Measurements from ENCODE around the gene NAT8L. TPM values are rescaled to one million over a fixed set of nuclear protein-coding genes. Genes with fewer than 3 reads are reported as not detected.
"Not testable (repeated sequence)": the region's sequence is repeated elsewhere in the genome, so short reads cannot be mapped to it uniquely, and the experiment has no call there.

Gene NAT8L
- 7.4 and 8.0 TPM in 2 replicates for total RNA-seq

GRCh38 chr4:2059046-2059725, at the start of gene NAT8L:
Gene NAT8L, plus strand, starts transcription at chr4:2059327. Its CDS starts 185 bp downstream, at chr4:2059512.
- Mint-ChIP-seq H3K9me3 (no peaks in the 10 kb centered on the region), H3K27ac (no peak within 1 kb of the TSS), H3K4me1 (ENCODE audit: low read depth) (no peaks in the 10 kb centered on the region), H3K4me3 (peak within 1 kb of the TSS; percentile 37), H3K27me3 (ENCODE audit: insufficient read depth) (peaks cover 39% of the 10 kb centered on the region), H3K36me3 (ENCODE audit: low read depth) (no peaks in the 10 kb centered on the region)
- intact Hi-C loops (cut with micrococcal nuclease) = loop anchor here (2.0 kb wide), 1 partner anchor 18 kb away; a partner anchor contains a TSS
- no peak for DNase-seq (ENCODE audit: low spot score)

GRCh38 chr4:2009651-2010233, 49.4 kb upstream of the NAT8L start:
- peak; percentile 45 for DNase-seq (ENCODE audit: low spot score)
- Mint-ChIP-seq H3K4me3 (peak overlapping the region; percentile 79), H3K27me3 (ENCODE audit: insufficient read depth) (peaks cover 21% of the 10 kb centered on the region), H3K4me1 (ENCODE audit: low read depth) (peaks cover 31% of the 10 kb centered on the region), H3K27ac (peak overlapping the region; percentile 81), H3K9me3 (no peaks in the 10 kb centered on the region), H3K36me3 (ENCODE audit: low read depth) (peaks cover 16% of the 10 kb centered on the region)
- intact Hi-C loops (cut with micrococcal nuclease) = loop anchor here (1.0 to 5.0 kb wide), 10 partner anchors 33 to 663 kb away; partner anchors contain the start of genes CFAP99, FAM193A, FAM53A and LETM1

GRCh38 chr4:2011583-2011982, 47.5 kb upstream of the NAT8L start:
- no peaks in the 10 kb centered on the region for H3K9me3 Mint-ChIP-seq
- peaks cover 4% of the 10 kb centered on the region for H3K36me3 Mint-ChIP-seq (ENCODE audit: low read depth)
- no peak overlapping the region for H3K4me3 Mint-ChIP-seq
- H3K4me1 Mint-ChIP-seq (ENCODE audit: low read depth) = peaks cover 21% of the 10 kb centered on the region
- H3K27me3 Mint-ChIP-seq (ENCODE audit: insufficient read depth) = peaks cover 21% of the 10 kb centered on the region
- intact Hi-C loops (cut with micrococcal nuclease) = no loop called here
- DNase-seq (ENCODE audit: low spot score) = no peak
- no peak overlapping the region for H3K27ac Mint-ChIP-seq

- intact Hi-C loops (cut with micrococcal nuclease) = no loop called here
- H3K4me1 Mint-ChIP-seq (ENCODE audit: low read depth) = peaks cover 3% of the 10 kb centered on the region
These were observed 44.1 kb upstream of the NAT8L start for GRCh38 chr4:2015008-2015407.

GRCh38 chr4:2021358-2022018, 37.6 kb upstream of the NAT8L start:
- H3K4me1 Mint-ChIP-seq (ENCODE audit: low read depth); H3K27ac Mint-ChIP-seq; H3K36me3 Mint-ChIP-seq (ENCODE audit: low read depth); intact Hi-C loops (cut with micrococcal nuclease); H3K4me3 Mint-ChIP-seq; DNase-seq (ENCODE audit: low spot score): not testable (repeated sequence)
- Mint-ChIP-seq H3K27me3 (ENCODE audit: insufficient read depth) (peaks cover 43% of the 10 kb centered on the region), H3K9me3 (peaks cover 10% of the 10 kb centered on the region)

More at GRCh38 chr4:2015008-2015407, 44.1 kb upstream of the NAT8L start:
- H3K27ac Mint-ChIP-seq = no peak overlapping the region
- H3K4me3 Mint-ChIP-seq = no peak overlapping the region
- no peak for DNase-seq (ENCODE audit: low spot score)
- no peaks in the 10 kb centered on the region for H3K9me3 Mint-ChIP-seq
- peaks cover 25% of the 10 kb centered on the region for H3K27me3 Mint-ChIP-seq (ENCODE audit: insufficient read depth)
- no peaks in the 10 kb centered on the region for H3K36me3 Mint-ChIP-seq (ENCODE audit: low read depth)

- Mint-ChIP-seq H3K4me1 (ENCODE audit: low read depth) (no peaks in the 10 kb centered on the region), H3K27ac (no peak overlapping the region), H3K9me3 (peaks cover 13% of the 10 kb centered on the region), H3K27me3 (ENCODE audit: insufficient read depth) (peaks cover 54% of the 10 kb centered on the region), H3K4me3 (no peak overlapping the region), H3K36me3 (ENCODE audit: low read depth) (no peaks in the 10 kb centered on the region)
- DNase-seq (ENCODE audit: low spot score) = no peak
- intact Hi-C loops (cut with micrococcal nuclease) = no loop called here
These were observed 34.4 kb upstream of the NAT8L start for GRCh38 chr4:2024683-2025082.

- Mint-ChIP-seq H3K4me3 (no peak overlapping the region), H3K36me3 (ENCODE audit: low read depth) (no peaks in the 10 kb centered on the region), H3K9me3 (peaks cover 13% of the 10 kb centered on the region), H3K27me3 (ENCODE audit: insufficient read depth) (peaks cover 54% of the 10 kb centered on the region), H3K4me1 (ENCODE audit: low read depth) (no peaks in the 10 kb centered on the region), H3K27ac (no peak overlapping the region)
- intact Hi-C loops (cut with micrococcal nuclease) = no loop called here
- no peak for DNase-seq (ENCODE audit: low spot score)
These were observed 33.3 kb upstream of the NAT8L start for GRCh38 chr4:2025817-2026216.

- peaks cover 13% of the 10 kb centered on the region for H3K9me3 Mint-ChIP-seq
- H3K36me3 Mint-ChIP-seq (ENCODE audit: low read depth); DNase-seq (ENCODE audit: low spot score); H3K4me1 Mint-ChIP-seq (ENCODE audit: low read depth); intact Hi-C loops (cut with micrococcal nuclease); H3K27ac Mint-ChIP-seq; H3K4me3 Mint-ChIP-seq: not testable (repeated sequence)
- peaks cover 49% of the 10 kb centered on the region for H3K27me3 Mint-ChIP-seq (ENCODE audit: insufficient read depth)
These were observed 32.0 kb upstream of the NAT8L start for GRCh38 chr4:2027120-2027519.

GRCh38 chr4:2031161-2031560, 28.0 kb upstream of the NAT8L start:
- H3K36me3 Mint-ChIP-seq (ENCODE audit: low read depth); H3K4me3 Mint-ChIP-seq; H3K4me1 Mint-ChIP-seq (ENCODE audit: low read depth); DNase-seq (ENCODE audit: low spot score); intact Hi-C loops (cut with micrococcal nuclease); H3K9me3 Mint-ChIP-seq; H3K27ac Mint-ChIP-seq: not testable (repeated sequence)
- H3K27me3 Mint-ChIP-seq (ENCODE audit: insufficient read depth) = peaks cover 41% of the 10 kb centered on the region

- H3K27me3 Mint-ChIP-seq (ENCODE audit: insufficient read depth) = peaks cover 45% of the 10 kb centered on the region
These were observed 22.8 kb upstream of the NAT8L start for GRCh38 chr4:2036327-2036726.

GRCh38 chr4:2036866-2037265, 22.3 kb upstream of the NAT8L start:
- no peaks in the 10 kb centered on the region for H3K36me3 Mint-ChIP-seq (ENCODE audit: low read depth)
- no peaks in the 10 kb centered on the region for H3K9me3 Mint-ChIP-seq
- H3K4me3 Mint-ChIP-seq = no peak overlapping the region
- H3K27me3 Mint-ChIP-seq (ENCODE audit: insufficient read depth) = peaks cover 46% of the 10 kb centered on the region
- H3K4me1 Mint-ChIP-seq (ENCODE audit: low read depth) = peaks cover 7% of the 10 kb centered on the region
- H3K27ac Mint-ChIP-seq = no peak overlapping the region
- no peak for DNase-seq (ENCODE audit: low spot score)
- intact Hi-C loops (cut with micrococcal nuclease) = no loop called here

More at GRCh38 chr4:2036327-2036726, 22.8 kb upstream of the NAT8L start:
- H3K9me3 Mint-ChIP-seq = no peaks in the 10 kb centered on the region
- H3K4me3 Mint-ChIP-seq = no peak overlapping the region
- intact Hi-C loops (cut with micrococcal nuclease) = no loop called here
- H3K4me1 Mint-ChIP-seq (ENCODE audit: low read depth) = peaks cover 7% of the 10 kb centered on the region
- H3K27ac Mint-ChIP-seq = no peak overlapping the region
- no peak for DNase-seq (ENCODE audit: low spot score)
- H3K36me3 Mint-ChIP-seq (ENCODE audit: low read depth) = no peaks in the 10 kb centered on the region

GRCh38 chr4:2040391-2041238, 18.5 kb upstream of the NAT8L start:
- Mint-ChIP-seq H3K27ac (no peak overlapping the region), H3K4me1 (ENCODE audit: low read depth) (peaks cover 7% of the 10 kb centered on the region), H3K36me3 (ENCODE audit: low read depth) (no peaks in the 10 kb centered on the region), H3K27me3 (ENCODE audit: insufficient read depth) (peaks cover 34% of the 10 kb centered on the region), H3K9me3 (no peaks in the 10 kb centered on the region), H3K4me3 (peak overlapping the region; percentile 75)
- intact Hi-C loops (cut with micrococcal nuclease) = loop anchor here (1.0 to 5.0 kb wide), 6 partner anchors 18 to 707 kb away; partner anchors contain the start of genes MXD4 and NAT8L
- no peak for DNase-seq (ENCODE audit: low spot score)
